OCI-LY1 (cell line): ENCODE data around the gene ETFDH.

Source experiments
- CTCF ChIP-seq: fragments of 200-600 bp; sonication (generic), shearing (Covaris generic); IDR thresholded peaks from 2 replicates; pipeline ENCODE4 v1.5.1; 2017; ENCODE audit warnings: mild to moderate bottlenecking, antibody characterized with exemption, low read length, moderate library complexity, mixed read lengths
- EZH2 ChIP-seq: fragments of 200-600 bp; sonication (generic), shearing (Covaris generic); IDR thresholded peaks from 2 replicates; pipeline ENCODE4 v1.8.0; 2017; ENCODE audit warnings: borderline replicate concordance, mixed run types, mild to moderate bottlenecking, antibody characterized with exemption, low read length, moderate library complexity, mixed read lengths

- peak; percentile 40 for TF ChIP-seq CTCF
- TF ChIP-seq EZH2, result no peak
Observed at GRCh38 chr4:158667651-158668198, 4.4 kb upstream of the ETFDH start.
